Loucy (cell line): ENCODE results near the gene SND1.

Experiments
- H2AFZ ChIP-seq: fragments of 200-600 bp; sonication (generic); 2 replicates; pipeline ENCODE4 v1.6.0; 2016; ENCODE audit warnings: antibody characterized with exemption, mild to moderate bottlenecking, low read length, moderate library complexity
- H3F3A ChIP-seq: fragments of 200-600 bp; 2 replicates; pipeline ENCODE4 v1.6.0; 2016; ENCODE audit warnings: antibody characterized with exemption, low read depth, mild to moderate bottlenecking
- H3K27me3 ChIP-seq: fragments of 200-600 bp; sonication (generic); 2 replicates; pipeline ENCODE4 v1.6.1; 2014; ENCODE audit warnings: low read length, mild to moderate bottlenecking; ENCODE audit not compliant: insufficient read depth, poor library complexity, severe bottlenecking
- H3K36me3 ChIP-seq: fragments of 200-600 bp; sonication (generic); 2 replicates; pipeline ENCODE4 v1.6.1; 2016; ENCODE audit warnings: low read length; ENCODE audit not compliant: insufficient read depth
- H3K4me1 ChIP-seq: fragments of 200-600 bp; sonication (generic); 2 replicates; pipeline ENCODE4 v1.5.1; 2014; ENCODE audit warnings: low read length, mild to moderate bottlenecking; ENCODE audit not compliant: insufficient read depth, poor library complexity, severe bottlenecking
- H3K4me2 ChIP-seq: fragments of 200-600 bp; sonication (generic); 2 replicates; pipeline ENCODE4 v1.6.0; 2014; ENCODE audit warnings: antibody characterized with exemption, low read length, low read depth, mild to moderate bottlenecking; ENCODE audit not compliant: poor library complexity, severe bottlenecking
- H3K4me3 ChIP-seq: fragments of 200-600 bp; sonication (generic); 2 replicates; pipeline ENCODE4 v1.5.1; 2014; ENCODE audit warnings: low read length, mild to moderate bottlenecking, mixed read lengths; ENCODE audit not compliant: poor library complexity, severe bottlenecking
- H3K79me2 ChIP-seq: fragments of 200-600 bp; sonication (generic); 2 replicates; pipeline ENCODE4 v1.6.1; 2014; ENCODE audit warnings: low read length; ENCODE audit not compliant: insufficient read depth
- H3K9ac ChIP-seq: fragments of 200-600 bp; sonication (generic); 2 replicates; pipeline ENCODE4 v1.6.0; 2014; ENCODE audit warnings: mild to moderate bottlenecking, low read depth, low read length, moderate library complexity; ENCODE audit not compliant: poor library complexity, severe bottlenecking
- H3K9me2 ChIP-seq: fragments of 200-600 bp; sonication (generic); replicated peaks from 2 replicates; pipeline ENCODE4 v1.6.1; 2016; ENCODE audit warnings: low read depth, low read length, mixed read lengths
- H3K9me3 ChIP-seq: fragments of 200-600 bp; sonication (generic); 2 replicates; pipeline ENCODE4 v1.6.1; 2014; ENCODE audit warnings: mild to moderate bottlenecking, antibody characterized with exemption, low read length, low read depth; ENCODE audit not compliant: insufficient read depth
- H4K20me1 ChIP-seq: fragments of 200-600 bp; sonication (generic); 2 replicates; pipeline ENCODE4 v1.6.0; 2014; ENCODE audit warnings: antibody characterized with exemption, low read length, mild to moderate bottlenecking; ENCODE audit not compliant: insufficient read depth, poor library complexity, severe bottlenecking
- CTCF ChIP-seq: fragments of 200-600 bp; sonication (generic); conservative IDR thresholded peaks from 2 replicates; pipeline ENCODE4 v1.5.1; 2014; ENCODE audit warnings: mild to moderate bottlenecking, antibody characterized with exemption, low read length
- EZH2phosphoT487 ChIP-seq: fragments of 200-600 bp; IDR thresholded peaks from 2 replicates; pipeline ENCODE4 v1.6.1; 2018; ENCODE audit warnings: antibody characterized with exemption, mild to moderate bottlenecking, moderate library complexity, borderline replicate concordance

SND1 gene

GRCh38 chr7:127993317-127993716 lies 341.3 kb downstream of the SND1 start:
- Histone ChIP-seq H3K79me2 (no peaks in the 10 kb centered on the region), H3K9ac (no peak overlapping the region), H3K27me3 (no peaks in the 10 kb centered on the region), H3K36me3 (peaks cover 53% of the 10 kb centered on the region; the same call in 1 of the 2 replicates), H3K4me2 (no peak overlapping the region), H3F3A (no peaks in the 10 kb centered on the region), H2AFZ (no peak overlapping the region), H3K9me3 (no peaks in the 10 kb centered on the region), H4K20me1 (no peaks in the 10 kb centered on the region), H3K4me1 (no peaks in the 10 kb centered on the region), H3K9me2 (no peaks in the 10 kb centered on the region), H3K4me3 (no peak overlapping the region)
- no peak for TF ChIP-seq EZH2phosphoT487

DNA sequence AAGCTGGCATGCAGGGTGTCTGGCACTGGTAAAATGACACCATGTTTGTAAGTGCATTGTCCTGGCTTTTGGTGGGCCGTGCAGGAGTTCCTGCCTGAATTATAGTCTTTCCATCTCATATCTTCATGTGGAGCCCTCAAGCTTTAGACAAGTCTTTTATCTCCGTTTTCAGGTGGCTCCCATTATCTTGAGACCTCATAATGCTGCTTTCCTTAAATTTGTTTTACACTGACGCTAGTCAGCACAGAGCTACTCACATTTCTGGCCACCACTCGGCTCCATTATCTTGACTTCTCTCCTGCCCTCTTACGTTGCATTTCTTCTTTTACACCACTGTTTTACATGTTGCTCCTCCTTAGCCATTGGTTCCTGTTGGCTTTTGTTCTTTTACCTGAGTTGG lies 342.0 kb downstream of the SND1 start:
- peaks cover 53% of the 10 kb centered on the region; the same call in 1 of the 2 replicates for H3K36me3 ChIP-seq
- H4K20me1 ChIP-seq: no peaks in the 10 kb centered on the region
- no peaks in the 10 kb centered on the region for H3F3A ChIP-seq
- H3K9me3 ChIP-seq: no peaks in the 10 kb centered on the region
- H3K4me3 ChIP-seq: no peak overlapping the region
- no peak overlapping the region for H3K9ac ChIP-seq
- H3K4me1 ChIP-seq: no peaks in the 10 kb centered on the region
- H2AFZ ChIP-seq: no peak overlapping the region
- no peaks in the 10 kb centered on the region for H3K79me2 ChIP-seq
- no peak for TF ChIP-seq CTCF
- no peak for TF ChIP-seq EZH2phosphoT487
- no peaks in the 10 kb centered on the region for H3K9me2 ChIP-seq
- H3K4me2 ChIP-seq: no peak overlapping the region
- no peaks in the 10 kb centered on the region for H3K27me3 ChIP-seq

- no peaks in the 10 kb centered on the region for H3K9me3 ChIP-seq
- H3K4me1 ChIP-seq: no peaks in the 10 kb centered on the region
- H3K9me2 ChIP-seq: no peaks in the 10 kb centered on the region
- no peaks in the 10 kb centered on the region for H3K79me2 ChIP-seq
- peaks cover 53% of the 10 kb centered on the region; the same call in 1 of the 2 replicates for H3K36me3 ChIP-seq
- H3K27me3 ChIP-seq: no peaks in the 10 kb centered on the region
- no peak overlapping the region for H2AFZ ChIP-seq
- no peak overlapping the region for H3K4me3 ChIP-seq
- no peak overlapping the region for H3K4me2 ChIP-seq
- no peaks in the 10 kb centered on the region for H3F3A ChIP-seq
- no peak overlapping the region for H3K9ac ChIP-seq
- TF ChIP-seq EZH2phosphoT487 (no peak), CTCF (no peak)
- H4K20me1 ChIP-seq: no peaks in the 10 kb centered on the region
Measured at GRCh38 chr7:127995156-127995880, 343.3 kb downstream of the SND1 start.

DNA sequence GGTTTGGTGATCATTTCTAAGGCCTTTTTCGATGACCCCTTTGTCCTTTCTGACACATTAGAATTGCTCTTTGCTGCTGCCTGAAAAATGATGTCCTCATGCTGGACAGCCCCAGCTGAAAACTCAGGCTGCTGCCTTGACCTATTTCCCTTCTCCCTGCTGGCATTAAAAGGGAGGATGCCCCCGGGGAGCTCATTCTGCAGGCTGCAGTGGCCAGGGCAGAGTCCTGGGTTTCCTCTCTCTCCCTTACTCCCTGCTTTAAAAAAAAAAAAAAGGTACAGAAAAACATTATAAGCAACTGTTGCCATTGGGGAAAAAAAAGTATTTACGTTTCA lies 343.9 kb downstream of the SND1 start:
- TF ChIP-seq CTCF: no peak
- no peak for TF ChIP-seq EZH2phosphoT487
- H3K4me3 ChIP-seq: no peak overlapping the region
- peaks cover 50% of the 10 kb centered on the region; the same call in 1 of the 2 replicates for H3K36me3 ChIP-seq
- H3K4me2 ChIP-seq: no peak overlapping the region
- H4K20me1 ChIP-seq: no peaks in the 10 kb centered on the region
- H3K4me1 ChIP-seq: no peaks in the 10 kb centered on the region
- no peaks in the 10 kb centered on the region for H3K9me3 ChIP-seq
- H3F3A ChIP-seq: no peaks in the 10 kb centered on the region
- no peaks in the 10 kb centered on the region for H3K79me2 ChIP-seq
- H3K9ac ChIP-seq: no peak overlapping the region
- no peak overlapping the region for H2AFZ ChIP-seq
- no peaks in the 10 kb centered on the region for H3K9me2 ChIP-seq
- H3K27me3 ChIP-seq: no peaks in the 10 kb centered on the region
